H1 (cell line): ENCODE data around the gene INTS2. TPM values are rescaled to one million over a fixed set of nuclear protein-coding genes. Genes with fewer than 3 reads are reported as not detected.

Source experiments
- GABPA ChIP-seq: IDR thresholded peaks from 2 replicates; pipeline ENCODE4 v1.6.1; 2011; ENCODE audit warnings: mild to moderate bottlenecking, low read length, moderate library complexity, borderline replicate concordance; ENCODE audit not compliant: insufficient read depth
- HDAC6 ChIP-seq: IDR thresholded peaks from one replicate; pipeline ENCODE4 v1.7.1; 2012; ENCODE audit warnings: low read depth, mild to moderate bottlenecking, inconsistent platforms, low read length, moderate library complexity
- NRF1 ChIP-seq: IDR thresholded peaks from 2 replicates; pipeline ENCODE4 v1.6.1; 2011; ENCODE audit warnings: mild to moderate bottlenecking, low read depth, low read length, improper control_type of control experiment
- POLR2AphosphoS5 ChIP-seq: IDR thresholded peaks from 2 replicates; pipeline ENCODE4 v1.6.1; 2011; ENCODE audit warnings: low read depth, low read length
- POU5F1 ChIP-seq: IDR thresholded peaks from 2 replicates; pipeline ENCODE4 v1.6.1; 2011; ENCODE audit warnings: low read depth, mild to moderate bottlenecking, low read length, moderate library complexity
- SIN3A ChIP-seq, 2 experiments: IDR thresholded peaks in 1 of 2; conservative IDR thresholded peaks in 1 of 2; 2 replicates each; pipeline ENCODE4 v1.6.1; 2011 to 2012; ENCODE audit warnings: low read length in 2 of 2, improper control_type of control experiment in 1 of 2, low read depth in 1 of 2, mild to moderate bottlenecking in 1 of 2
- TBP ChIP-seq: IDR thresholded peaks from 2 replicates; pipeline ENCODE4 v1.6.1; 2011; ENCODE audit warnings: low read depth, low read length, improper control_type of control experiment
- TEAD4 ChIP-seq: IDR thresholded peaks from 2 replicates; pipeline ENCODE4 v1.6.1; 2012; ENCODE audit warnings: low read depth, low read length, inconsistent platforms, mixed read lengths
- polyA plus RNA-seq, 7 experiments: library from polyadenylated mRNA; depleted of rRNA in 3 of 7; stranded (reverse) in 5 of 7; unstranded in 2 of 7; fragments of >200 nt in 5 of 7; fragments of 200-250 nt in 2 of 7; gene quantifications; 1 replicate in 5 of 7; 2 replicates in 1 of 7; 4 replicates in 1 of 7; pipeline versions ENCODE4 v1.2.1 to v1.2.3, GENCODE V29; 2011 to 2013; ENCODE audit warnings: missing spikeins in 2 of 7, mixed read lengths in 2 of 7
- total RNA-seq: library from RNA; stranded (reverse); fragmentation: NEBNext Ultra II Directional; extraction: Animal tissue kit (Norgen Biotek cat#: 25700); gene quantifications from 2 replicates; pipeline ENCODE4 v1.2.1, GENCODE V29; 2021

INTS2 gene
- total and polyA plus RNA-seq, 2 of the 8 experiments (the other 6 are each of a cell fraction or from before 2014, with no cell fraction given), result 9.4 to 21.8 TPM

- no peak for TF ChIP-seq GABPA
- peak; percentile 39 to 81; a peak in 1 of 4 replicates for TF ChIP-seq SIN3A (conservative IDR thresholded peaks at IDR 0.05 in 1 of 2, IDR thresholded peaks at IDR 0.05 in 1 of 2; ENCODE audit: low read depth in 1 of 2, low read length in 2 of 2)
- peak; percentile 96 for TF ChIP-seq POLR2AphosphoS5
- TF ChIP-seq TEAD4, result no peak
- TF ChIP-seq NRF1, result peak; percentile 88
- TF ChIP-seq HDAC6, result no peak
- TF ChIP-seq TBP, result peak; percentile 86
- no peak for TF ChIP-seq POU5F1
These were observed at the start of gene INTS2 (continued) for GRCh38 chr17:61927208-61928100.
